Subcutaneous adipose tissue (tissue), 4 donors: ENCODE results near the gene GHSR. TPM values are rescaled to one million over a fixed set of nuclear protein-coding genes. Genes with fewer than 3 reads are reported as not detected.

Experiments used
- CTCF ChIP-seq: fragments of 450-650 bp; IDR thresholded peaks from one replicate; pipeline ENCODE4 v1.5.1; 2016; ENCODE audit warnings: low read depth, mild to moderate bottlenecking, control low read depth, antibody characterized with exemption, moderate library complexity
- total RNA-seq, 4 donors: library from RNA; depleted of rRNA; stranded (reverse); fragments of >200 nt; gene quantifications; one replicate each; pipeline ENCODE4 v1.1.0, GENCODE V29; 2016

The GHSR gene
- total RNA-seq, 4 donors from 2014 or later = not detected

- no peak for TF ChIP-seq CTCF
Observed at GRCh38 chr3:172466553-172467130, 18.4 kb upstream of the GHSR start.

GRCh38 chr3:172465281-172465680 is 17.0 kb upstream of the GHSR start:
- TF ChIP-seq CTCF = no peak

- TF ChIP-seq CTCF = no peak
Observed at GRCh38 chr3:172464306-172464705, 16.1 kb upstream of the GHSR start.

GRCh38 chr3:172461530-172462138 is 13.4 kb upstream of the GHSR start:
- TF ChIP-seq CTCF = no peak

- TF ChIP-seq CTCF = no peak
Observed at GRCh38 chr3:172456404-172456803, 8.1 kb upstream of the GHSR start.

GRCh38 chr3:172454180-172454579 is 5.9 kb upstream of the GHSR start:
- no peak for TF ChIP-seq CTCF

GRCh38 chr3:172449466-172450149 is 1.4 kb upstream of the GHSR start:
- no peak for TF ChIP-seq CTCF
